GM21737 (cell line): ENCODE measurements around the gene ZNF672.
"Not testable (repeated sequence)": the region's sequence is repeated elsewhere in the genome, so short reads cannot be mapped to it uniquely, and the experiment has no call there.

Source experiments
- ATAC-seq: cut with Tn5 transposase; IDR thresholded peaks from one replicate; pipeline ENCODE4 v1.9.1; 2021; ENCODE audit warnings: mild to moderate bottlenecking, moderate library complexity; ENCODE audit not compliant: unreplicated experiment

The ZNF672 gene

GRCh38 chr1:248837781-248838356, at the start of gene ZNF672:
ZNF672 (plus strand) TSS chr1:248838224; CDS start chr1:248847275, 9,051 bp downstream.
- ATAC-seq, result peak; percentile 86

- no peak for ATAC-seq
Measured at GRCh38 chr1:248788327-248788726, 49.7 kb upstream of the ZNF672 start.

GRCh38 chr1:248789337-248789736, 48.7 kb upstream of the ZNF672 start:
- not testable (repeated sequence) for ATAC-seq

- no peak for ATAC-seq
Measured at GRCh38 chr1:248790456-248790855, 47.6 kb upstream of the ZNF672 start.

GRCh38 chr1:248791010-248791409, 47.0 kb upstream of the ZNF672 start:
- no peak for ATAC-seq

GRCh38 chr1:248792342-248792741, 45.7 kb upstream of the ZNF672 start:
- ATAC-seq, result no peak

- peak; percentile 86 for ATAC-seq
Measured at GRCh38 chr1:248793592-248793991, 44.4 kb upstream of the ZNF672 start.

GRCh38 chr1:248794663-248795062, 43.4 kb upstream of the ZNF672 start:
- ATAC-seq, result not testable (repeated sequence)

- ATAC-seq, result no peak
Measured at GRCh38 chr1:248798791-248799190, 39.2 kb upstream of the ZNF672 start.

GRCh38 chr1:248800459-248800858, 37.6 kb upstream of the ZNF672 start:
- no peak for ATAC-seq

- no peak for ATAC-seq
Measured at GRCh38 chr1:248802454-248802853, 35.6 kb upstream of the ZNF672 start.

- ATAC-seq, result not testable (repeated sequence)
Measured at GRCh38 chr1:248803501-248803900, 34.5 kb upstream of the ZNF672 start.

- ATAC-seq, result peak; percentile 88
Measured at GRCh38 chr1:248804771-248805681, 33.0 kb upstream of the ZNF672 start.

GRCh38 chr1:248805876-248806275, 32.1 kb upstream of the ZNF672 start:
- no peak for ATAC-seq

GRCh38 chr1:248807067-248807737, 30.8 kb upstream of the ZNF672 start:
- ATAC-seq, result peak; percentile 52

GRCh38 chr1:248808876-248809275, 29.1 kb upstream of the ZNF672 start:
- no peak for ATAC-seq

- ATAC-seq, result no peak
Measured at GRCh38 chr1:248810000-248810726, 27.9 kb upstream of the ZNF672 start.

- no peak for ATAC-seq
Measured at GRCh38 chr1:248810727-248811513, 27.1 kb upstream of the ZNF672 start.

- ATAC-seq, result no peak
Measured at GRCh38 chr1:248811514-248812490, 26.2 kb upstream of the ZNF672 start.
